GM23248 (cell line): Measurements from ENCODE around the gene TMEM255B. TPM values are rescaled to one million over a fixed set of nuclear protein-coding genes. Genes with fewer than 3 reads are reported as not detected.

ENCODE experiments used
- DNase-seq: peaks from one replicate; pipeline ENCODE4 v3.0.0-alpha.2; 2015
- H2AFZ ChIP-seq: fragments of 200-600 bp; sonication (generic); 2 replicates; pipeline ENCODE4 v1.6.1; 2016; ENCODE audit warnings: antibody characterized with exemption
- H3F3A ChIP-seq: fragments of 200-600 bp; sonication (generic); 2 replicates; pipeline ENCODE4 v1.6.1; 2016; ENCODE audit warnings: mild to moderate bottlenecking, antibody characterized with exemption, mixed run types; ENCODE audit not compliant: insufficient read depth
- H3K27ac ChIP-seq: fragments of 200-600 bp; sonication (generic); 2 replicates; pipeline ENCODE4 v1.5.1; 2016; ENCODE audit warnings: mild to moderate bottlenecking
- H3K27me3 ChIP-seq: fragments of 200-600 bp; sonication (generic); replicated peaks from 2 replicates; pipeline ENCODE4 v1.6.1; 2016; ENCODE audit warnings: mild to moderate bottlenecking; ENCODE audit not compliant: insufficient read depth
- H3K36me3 ChIP-seq: fragments of 200-600 bp; sonication (generic); 2 replicates; pipeline ENCODE4 v1.6.1; 2016; ENCODE audit warnings: low read depth, mild to moderate bottlenecking
- H3K4me1 ChIP-seq: fragments of 200-600 bp; sonication (generic); 2 replicates; pipeline ENCODE4 v1.6.1; 2016; ENCODE audit warnings: mild to moderate bottlenecking; ENCODE audit not compliant: insufficient read depth
- H3K4me2 ChIP-seq: fragments of 200-600 bp; sonication (generic); one replicate; pipeline ENCODE4 v1.6.1; 2016; ENCODE audit warnings: mild to moderate bottlenecking; ENCODE audit not compliant: unreplicated experiment
- H3K4me3 ChIP-seq: fragments of 200-600 bp; sonication (generic); 2 replicates; pipeline ENCODE4 v1.5.1; 2016; ENCODE audit warnings: mild to moderate bottlenecking
- H3K79me2 ChIP-seq: fragments of 200-600 bp; sonication (generic); 2 replicates; pipeline ENCODE4 v1.6.1; 2016; ENCODE audit warnings: mild to moderate bottlenecking; ENCODE audit not compliant: insufficient read depth
- H3K9ac ChIP-seq: fragments of 200-600 bp; sonication (generic); 2 replicates; pipeline ENCODE4 v1.6.1; 2016; ENCODE audit warnings: mild to moderate bottlenecking
- H3K9me2 ChIP-seq: fragments of 200-600 bp; sonication (generic); 2 replicates; pipeline ENCODE4 v1.6.1; 2016; ENCODE audit warnings: mixed run types, mild to moderate bottlenecking, moderate library complexity; ENCODE audit not compliant: insufficient read depth
- H3K9me3 ChIP-seq: fragments of 200-600 bp; sonication (generic); one replicate; pipeline ENCODE4 v1.6.1; 2017; ENCODE audit warnings: low read depth
- H4K20me1 ChIP-seq: fragments of 200-600 bp; sonication (generic); 2 replicates; pipeline ENCODE4 v1.6.0; 2016; ENCODE audit not compliant: insufficient read depth
- EZH2 ChIP-seq: fragments of 200-600 bp; sonication (generic); IDR thresholded peaks from 2 replicates; pipeline ENCODE4 v1.6.1; 2018; ENCODE audit warnings: antibody characterized with exemption, mild to moderate bottlenecking; ENCODE audit not compliant: insufficient read depth, poor library complexity, severe bottlenecking
- EZH2phosphoT487 ChIP-seq: fragments of 200-600 bp; sonication (generic); IDR thresholded peaks from 2 replicates; pipeline ENCODE4 v1.6.1; 2018; ENCODE audit warnings: antibody characterized with exemption, moderate library complexity, mild to moderate bottlenecking, low read depth; ENCODE audit not compliant: insufficient read depth
- WGBS, 2 experiments: methylation state at CpG; one replicate each; pipeline ENCODE4 v1.1.6; 2015 to 2017; ENCODE audit warnings: low lambda C conversion rate in 2 of 2, low coverage in 1 of 2; ENCODE audit errors: missing lambda C conversion rate in 2 of 2; 5-methylcytosine and 5-hydroxymethylcytosine counted together
- in situ Hi-C: fragments of 300-500 bp; cut with MboI; formaldehyde crosslinking; loops from 2 replicates; pipeline ENCODE4 v1.15.0; 2020
- polyA plus RNA-seq: library from polyadenylated mRNA; unstranded; fragments of >200 nt; fragmentation: Nextera tagmentation; extraction: Ambion mirVana; gene quantifications from 2 replicates; pipeline ENCODE4 v1.2.1, GENCODE V29; 2016
- total RNA-seq: library from RNA; depleted of rRNA; stranded (reverse); fragments of >200 nt; shearing (Covaris generic); gene quantifications from 2 replicates; pipeline ENCODE4 v1.2.3, GENCODE V29; 2014

TMEM255B gene
- total and polyA plus RNA-seq, 2 experiments from 2014 or later: 8.2 TPM; not detected in 1

DNA sequence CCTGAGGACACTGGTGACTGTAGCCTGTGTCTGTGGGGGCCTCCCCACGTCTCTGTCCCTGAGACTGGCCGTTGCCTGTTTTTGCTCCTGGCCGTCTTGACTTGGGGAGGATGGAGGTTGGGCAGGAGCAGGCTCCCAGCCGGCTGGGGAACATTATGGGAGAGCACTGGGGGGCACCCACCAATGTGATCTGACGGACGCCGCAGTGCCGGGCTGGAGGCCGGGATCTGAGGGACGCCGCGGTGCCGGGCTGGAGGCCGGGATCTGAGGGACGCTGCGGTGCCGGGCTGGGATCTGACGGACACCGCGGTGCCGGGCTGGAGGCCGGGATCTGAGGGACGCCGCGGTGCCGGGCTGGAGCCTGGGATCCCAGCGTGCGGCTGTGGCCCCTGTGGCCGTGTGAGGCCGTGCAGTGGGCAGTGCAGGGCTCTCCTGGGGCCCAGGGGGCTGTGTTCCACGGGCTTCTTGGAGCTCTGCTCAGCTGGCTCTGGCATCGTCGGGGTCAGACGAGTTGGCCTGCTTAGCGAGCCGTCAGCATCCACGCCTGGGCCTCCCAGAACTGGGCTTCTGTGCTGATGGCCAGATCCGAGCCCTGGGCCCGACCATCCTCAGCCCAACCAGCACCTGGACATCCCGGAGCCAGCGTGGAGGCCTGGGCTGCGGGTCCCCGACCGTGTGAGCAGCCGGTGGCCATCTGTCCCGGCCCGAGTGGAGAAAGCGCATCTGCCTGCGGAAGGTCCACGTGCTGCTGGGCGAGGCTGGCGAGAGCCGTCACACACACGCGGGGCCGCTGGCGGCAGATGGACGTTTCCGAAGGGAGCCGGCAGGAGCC lies 59.0 kb downstream of the TMEM255B start:
- DNase-seq: peak; percentile 31

DNA sequence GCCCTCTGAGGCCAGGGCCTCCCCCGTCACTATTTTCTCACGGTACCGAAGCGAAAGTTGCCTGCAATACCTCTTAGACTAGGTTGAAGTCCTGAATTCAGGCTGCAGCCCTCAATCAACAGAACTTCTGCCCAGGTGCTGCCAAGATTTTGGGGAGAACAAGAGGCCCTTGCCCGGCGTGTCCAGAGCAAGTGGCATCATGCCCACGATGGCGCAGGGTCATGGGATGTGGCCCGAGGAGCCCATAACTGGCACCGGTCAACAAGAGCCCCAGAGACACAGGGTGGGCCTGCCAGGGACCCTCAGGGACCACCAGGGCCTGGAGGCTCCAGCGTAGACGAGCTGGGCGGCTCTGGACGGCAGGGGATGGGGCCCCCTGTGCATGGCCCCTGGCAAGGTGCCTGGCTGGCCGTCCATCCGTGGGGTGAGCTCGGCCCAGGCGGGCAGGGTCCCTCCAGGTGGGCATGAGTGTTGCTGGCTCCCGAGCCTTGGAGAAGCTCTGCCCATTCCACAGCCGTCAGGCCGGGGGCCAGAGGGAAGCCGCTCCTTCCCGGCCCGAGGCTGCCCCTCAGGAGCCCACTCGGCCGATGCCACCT lies 59.8 kb downstream of the TMEM255B start:
- H3K4me2 ChIP-seq: no peak overlapping the region
- WGBS, 2 experiments: 97 to 98% methylated on average over 22 to 25 of the region's 26 CpGs
- H2AFZ ChIP-seq: no peak overlapping the region
- no peaks in the 10 kb centered on the region for H3K9me3 ChIP-seq
- TF ChIP-seq EZH2: no peak
- TF ChIP-seq EZH2phosphoT487: no peak
- no peaks in the 10 kb centered on the region for H4K20me1 ChIP-seq
- no peaks in the 10 kb centered on the region for H3K9me2 ChIP-seq
- in situ Hi-C loops: no loop called here
- DNase-seq: no peak
- no peak overlapping the region for H3K9ac ChIP-seq
- peaks cover 40% of the 10 kb centered on the region for H3K4me1 ChIP-seq
- no peak overlapping the region for H3K27ac ChIP-seq
- peaks cover 44% of the 10 kb centered on the region for H3F3A ChIP-seq
- H3K36me3 ChIP-seq: peaks cover 20% of the 10 kb centered on the region
- no peaks in the 10 kb centered on the region; the same call in 1 of the 2 replicates for H3K79me2 ChIP-seq
- H3K4me3 ChIP-seq: no peak overlapping the region
- no peaks in the 10 kb centered on the region for H3K27me3 ChIP-seq

More for the DNA sequence above, 59.0 kb downstream of the TMEM255B start:
- H3F3A ChIP-seq: peaks cover 43% of the 10 kb centered on the region
- no peaks in the 10 kb centered on the region for H3K9me3 ChIP-seq
- H3K79me2 ChIP-seq: no peaks in the 10 kb centered on the region; the same call in 1 of the 2 replicates
- peaks cover 16% of the 10 kb centered on the region for H3K36me3 ChIP-seq
- no peaks in the 10 kb centered on the region for H3K9me2 ChIP-seq
- H3K27me3 ChIP-seq: no peaks in the 10 kb centered on the region
- TF ChIP-seq EZH2phosphoT487 (no peak), EZH2 (no peak)
- H3K27ac ChIP-seq: peak overlapping the region; percentile 62
- in situ Hi-C loops: no loop called here
- no peak overlapping the region for H3K4me3 ChIP-seq
- H3K4me1 ChIP-seq: peaks cover 40% of the 10 kb centered on the region
- no peak overlapping the region for H2AFZ ChIP-seq
- no peak overlapping the region for H3K4me2 ChIP-seq
- H4K20me1 ChIP-seq: no peaks in the 10 kb centered on the region
- 83 to 85% methylated on average over 41 to 50 of the region's 60 CpGs for WGBS, 2 experiments
- H3K9ac ChIP-seq: peak overlapping the region; percentile 31; the same call in 1 of the 2 replicates

DNA sequence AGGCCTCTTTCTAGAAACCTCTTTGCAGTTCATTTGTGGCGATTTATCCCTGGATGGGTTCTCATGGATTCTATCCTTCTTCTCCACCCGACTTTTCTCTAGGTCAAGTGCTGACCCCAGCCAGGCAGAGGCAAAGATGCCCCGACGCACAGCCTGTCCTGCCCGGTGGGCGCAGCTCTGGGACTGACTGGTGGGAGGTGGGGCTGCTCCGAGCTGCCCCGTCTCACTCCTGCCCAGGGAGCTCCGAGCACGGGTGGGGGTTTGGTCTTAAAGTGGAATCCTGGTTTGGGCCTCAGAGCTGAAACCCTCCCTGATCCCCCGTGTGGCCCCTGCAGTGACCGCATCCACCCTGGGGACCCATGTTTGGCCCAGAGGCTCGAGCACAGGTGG lies 60.3 kb downstream of the TMEM255B start:
- H3K27ac ChIP-seq: 0 out of 2 replicates have a peak overlapping the region, but pooled peaks have one; percentile 93

DNA sequence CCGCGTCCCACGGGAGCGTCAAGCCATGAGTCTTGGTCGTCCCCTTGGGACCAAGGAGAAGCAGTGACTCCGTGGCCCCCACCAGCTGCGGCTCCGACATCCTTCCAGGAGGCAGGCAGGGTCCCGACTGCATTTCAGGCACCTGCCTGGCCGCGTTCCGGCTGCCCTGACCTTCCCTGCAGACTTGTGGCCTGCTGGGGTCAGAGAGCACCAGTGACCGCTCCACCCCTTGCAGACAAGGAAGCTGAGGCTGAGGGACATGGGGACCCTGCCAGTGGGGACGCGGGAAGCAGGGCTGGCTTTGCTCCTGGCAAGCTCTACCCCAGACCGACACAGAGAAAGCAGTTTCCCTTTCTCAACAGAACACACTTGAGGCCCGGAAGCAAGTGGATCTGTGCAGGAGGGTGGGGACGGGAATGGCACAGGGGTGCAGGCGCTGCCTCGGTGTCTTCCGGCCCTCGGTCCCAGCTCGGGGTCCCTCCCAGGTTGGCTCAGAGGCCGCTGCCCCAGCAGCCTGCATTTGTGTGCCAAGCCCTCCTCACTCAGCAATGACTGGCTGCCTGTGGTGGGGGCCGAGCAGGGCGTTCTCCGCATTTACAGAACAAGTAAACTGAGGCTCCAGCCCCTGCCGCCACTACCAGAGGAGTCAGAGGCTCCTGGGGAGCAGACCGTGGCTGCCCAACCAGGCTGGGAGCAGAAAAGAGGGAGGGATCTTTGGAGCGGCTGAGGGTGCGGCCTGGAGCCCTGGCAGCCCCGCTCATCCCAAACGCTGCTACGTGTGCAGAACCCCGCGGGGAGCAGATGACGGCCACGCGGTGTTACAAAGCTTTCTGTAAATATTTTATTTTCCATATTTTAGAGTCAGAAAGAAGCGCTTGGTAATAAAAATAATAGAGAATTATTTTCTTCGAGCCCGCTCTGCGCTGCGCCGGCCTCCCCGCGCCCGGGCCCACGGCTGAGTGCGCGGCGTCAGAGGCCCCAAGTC lies 61.0 kb downstream of the TMEM255B start:
- no peaks in the 10 kb centered on the region for H4K20me1 ChIP-seq
- H3K27ac ChIP-seq: peak overlapping the region; percentile 93
- peak overlapping the region; percentile 25 for H3K4me3 ChIP-seq
- in situ Hi-C loops: no loop called here
- TF ChIP-seq EZH2 (no peak), EZH2phosphoT487 (no peak)
- 38 to 43% methylated on average over 49 to 52 of the region's 52 CpGs for WGBS, 2 experiments
- no peaks in the 10 kb centered on the region for H3K27me3 ChIP-seq
- DNase-seq: peak; percentile 75
- H3K9me2 ChIP-seq: no peaks in the 10 kb centered on the region
- peak overlapping the region; percentile 72 for H3K9ac ChIP-seq
- no peak overlapping the region for H2AFZ ChIP-seq
- H3K79me2 ChIP-seq: no peaks in the 10 kb centered on the region; the same call in 1 of the 2 replicates
- peaks cover 50% of the 10 kb centered on the region for H3F3A ChIP-seq
- peaks cover 26% of the 10 kb centered on the region for H3K36me3 ChIP-seq
- peaks cover 33% of the 10 kb centered on the region for H3K4me1 ChIP-seq
- H3K9me3 ChIP-seq: no peaks in the 10 kb centered on the region
- peak overlapping the region; percentile 70 for H3K4me2 ChIP-seq

More for the DNA sequence above, 60.3 kb downstream of the TMEM255B start:
- no peaks in the 10 kb centered on the region for H3K9me2 ChIP-seq
- H3K27me3 ChIP-seq: no peaks in the 10 kb centered on the region
- no peak overlapping the region for H3K4me2 ChIP-seq
- no peak overlapping the region for H2AFZ ChIP-seq
- peaks cover 20% of the 10 kb centered on the region for H3K36me3 ChIP-seq
- H3K4me1 ChIP-seq: peaks cover 35% of the 10 kb centered on the region
- no peak for DNase-seq
- no peaks in the 10 kb centered on the region for H3K9me3 ChIP-seq
- in situ Hi-C loops: no loop called here
- H3F3A ChIP-seq: peaks cover 45% of the 10 kb centered on the region
- H3K4me3 ChIP-seq: no peak overlapping the region
- no peak for TF ChIP-seq EZH2phosphoT487
- TF ChIP-seq EZH2: no peak
- 82 to 83% methylated on average over 13 of the region's 13 CpGs for WGBS, 2 experiments
- no peaks in the 10 kb centered on the region for H4K20me1 ChIP-seq
- H3K79me2 ChIP-seq: no peaks in the 10 kb centered on the region; the same call in 1 of the 2 replicates
- H3K9ac ChIP-seq: no peak overlapping the region
